Stimulated activated naive CD4-positive, alpha-beta T cell (primary cell): Measurements from ENCODE around the gene GPC6.

ENCODE experiments used
- DNase-seq, 6 experiments: peaks; one replicate each; lab custom pipeline; 2025; lab: John Stamatoyannopoulos, UW

Gene GPC6

GRCh38 chr13:93776936-93777335 lies 550.3 kb downstream of the GPC6 start:
- DNase-seq = no peak

- DNase-seq = no peak
Observed at GRCh38 chr13:93777504-93777903, 550.9 kb downstream of the GPC6 start.

- DNase-seq = no peak
Observed at GRCh38 chr13:93778548-93778947, 551.9 kb downstream of the GPC6 start.

GRCh38 chr13:93784191-93784590 lies 557.6 kb downstream of the GPC6 start:
- no peak for DNase-seq

- no peak for DNase-seq
Observed at GRCh38 chr13:93786846-93787489, 560.4 kb downstream of the GPC6 start.

- no peak for DNase-seq
Observed at GRCh38 chr13:93788456-93788855, 561.8 kb downstream of the GPC6 start.

- DNase-seq = no peak
Observed at GRCh38 chr13:93789058-93789457, 562.5 kb downstream of the GPC6 start.

- no peak for DNase-seq
Observed at GRCh38 chr13:93794197-93794885, 567.7 kb downstream of the GPC6 start.

GRCh38 chr13:93797463-93797862 lies 570.9 kb downstream of the GPC6 start:
- no peak for DNase-seq

GRCh38 chr13:93800342-93800741 lies 573.7 kb downstream of the GPC6 start:
- no peak for DNase-seq

- no peak for DNase-seq
Observed at GRCh38 chr13:93805736-93806135, 579.1 kb downstream of the GPC6 start.

- DNase-seq = no peak
Observed at GRCh38 chr13:93806861-93807260, 580.3 kb downstream of the GPC6 start.

- no peak for DNase-seq
Observed at GRCh38 chr13:93810264-93810663, 583.7 kb downstream of the GPC6 start.

- DNase-seq = no peak
Observed at GRCh38 chr13:93811071-93811737, 584.6 kb downstream of the GPC6 start.

- no peak for DNase-seq
Observed at GRCh38 chr13:93811738-93812112, 585.1 kb downstream of the GPC6 start.

GRCh38 chr13:93814658-93815057 lies 588.1 kb downstream of the GPC6 start:
- DNase-seq = no peak

GRCh38 chr13:93818345-93818744 lies 591.7 kb downstream of the GPC6 start:
- no peak for DNase-seq

- DNase-seq = no peak
Observed at GRCh38 chr13:93819331-93819890, 592.8 kb downstream of the GPC6 start.

GRCh38 chr13:93824286-93824685 lies 597.7 kb downstream of the GPC6 start:
- no peak for DNase-seq

GRCh38 chr13:93834051-93834450 lies 607.4 kb downstream of the GPC6 start:
- no peak for DNase-seq

- no peak for DNase-seq
Observed at GRCh38 chr13:93843082-93843481, 616.5 kb downstream of the GPC6 start.

- DNase-seq = no peak
Observed at GRCh38 chr13:93847162-93847561, 620.6 kb downstream of the GPC6 start.

GRCh38 chr13:93848247-93848646 lies 621.6 kb downstream of the GPC6 start:
- no peak for DNase-seq
